Upper lobe of right lung (tissue), 1 donor: ENCODE measurements around the gene CTRB2. TPM values are rescaled to one million over a fixed set of nuclear protein-coding genes. Genes with fewer than 3 reads are reported as not detected.
A peak's percentile ranks its signal among the peaks of the same experiment; 100 is the strongest.
"Not testable (repeated sequence)": the region's sequence is repeated elsewhere in the genome, so short reads cannot be mapped to it uniquely, and the experiment has no call there.

Experiments
- ATAC-seq: fragments of 200-7000 bp; cut with Tn5 transposase; one replicate; pipeline ENCODE4 v1.9.1; 2020; ENCODE audit warnings: mild to moderate bottlenecking, moderate library complexity
- DNase-seq: peaks from one replicate; pipeline ENCODE4 v3.0.0-alpha.2; 2020
- H3K27ac ChIP-seq: fragments of 200-600 bp; one replicate; pipeline ENCODE4 v1.8.0; 2022
- H3K27me3 ChIP-seq: fragments of 200-600 bp; one replicate; pipeline ENCODE4 v1.8.0; 2022; ENCODE audit warnings: mild to moderate bottlenecking
- H3K36me3 ChIP-seq: fragments of 200-600 bp; one replicate; pipeline ENCODE4 v1.8.0; 2022
- H3K4me1 ChIP-seq: fragments of 200-600 bp; one replicate; pipeline ENCODE4 v1.8.0; 2022
- H3K4me3 ChIP-seq: fragments of 200-600 bp; one replicate; pipeline ENCODE4 v1.8.0; 2022; ENCODE audit warnings: mild to moderate bottlenecking
- H3K9me3 ChIP-seq: fragments of 200-600 bp; one replicate; pipeline ENCODE4 v1.8.0; 2022
- CTCF ChIP-seq: fragments of 200-600 bp; IDR thresholded peaks from one replicate; pipeline ENCODE4 v1.8.0; 2022; ENCODE audit warnings: antibody characterized with exemption
- intact Hi-C: fragments of 100-400 bp; cut with DNase I; formaldehyde crosslinking; loops from one replicate; pipeline ENCODE4 v1.11.0; 2022
- total RNA-seq: library from RNA; stranded (reverse); fragmentation: NEBNext Ultra II Directional; extraction: Animal tissue kit (Norgen Biotek cat#: 25700); gene quantifications from one replicate; pipeline ENCODE4 v1.2.1, GENCODE V29; 2021
- donor health status: DM: no; HTN: yes; CAD: no; lungs with severe emphysema.

The CTRB2 gene
- total RNA-seq, 1 donor from 2014 or later, result 0.78 TPM

GRCh38 chr16:75207831-75208230 is 870 bp upstream of the CTRB2 start:
- H3K36me3 ChIP-seq, result no peaks in the 10 kb centered on the region
- no peak overlapping the region for H3K4me3 ChIP-seq
- H3K27ac ChIP-seq, result no peak overlapping the region
- no peaks in the 10 kb centered on the region for H3K4me1 ChIP-seq
- no peaks in the 10 kb centered on the region for H3K27me3 ChIP-seq
- intact Hi-C loops, result loop anchor here (2.0 kb wide), 1 partner anchor 17 kb away; no protein-coding TSS in a partner anchor
- no peaks in the 10 kb centered on the region for H3K9me3 ChIP-seq
- no peak for TF ChIP-seq CTCF
- ATAC-seq (no peak), DNase-seq (no peak)

- intact Hi-C loops, result loop anchor here (2.0 kb wide), 1 partner anchor 19 kb away; no protein-coding TSS in a partner anchor
- not testable (repeated sequence) for H3K36me3 ChIP-seq, H3K4me3 ChIP-seq, DNase-seq, H3K9me3 ChIP-seq, H3K27me3 ChIP-seq, H3K27ac ChIP-seq, H3K4me1 ChIP-seq
- peak; percentile 2 for ATAC-seq
Measured at GRCh38 chr16:75205961-75206748, 806 bp downstream of the CTRB2 start.

GRCh38 chr16:75205438-75205837 is 1.5 kb downstream of the CTRB2 start:
- H3K27me3 ChIP-seq, ATAC-seq, H3K27ac ChIP-seq, H3K4me3 ChIP-seq, DNase-seq, H3K36me3 ChIP-seq, intact Hi-C loops, H3K4me1 ChIP-seq, H3K9me3 ChIP-seq: not testable (repeated sequence)

GRCh38 chr16:75204905-75205304 is 2.1 kb downstream of the CTRB2 start:
- H3K36me3 ChIP-seq, H3K27me3 ChIP-seq, H3K4me3 ChIP-seq, intact Hi-C loops, ATAC-seq, H3K27ac ChIP-seq, H3K4me1 ChIP-seq, DNase-seq, H3K9me3 ChIP-seq: not testable (repeated sequence)

- H3K36me3 ChIP-seq, result no peaks in the 10 kb centered on the region
- no peaks in the 10 kb centered on the region for H3K9me3 ChIP-seq
- H3K4me3 ChIP-seq, result no peak overlapping the region
- ATAC-seq (no peak), DNase-seq (no peak)
- intact Hi-C loops, result no loop called here
- no peaks in the 10 kb centered on the region for H3K27me3 ChIP-seq
- H3K27ac ChIP-seq, result no peak overlapping the region
- no peaks in the 10 kb centered on the region for H3K4me1 ChIP-seq
- no peak for TF ChIP-seq CTCF
Measured at GRCh38 chr16:75204410-75204758, 2.6 kb downstream of the CTRB2 start.

- Histone ChIP-seq H3K27ac (no peak overlapping the region), H3K9me3 (no peaks in the 10 kb centered on the region), H3K36me3 (no peaks in the 10 kb centered on the region), H3K4me3 (no peak overlapping the region), H3K27me3 (no peaks in the 10 kb centered on the region), H3K4me1 (no peaks in the 10 kb centered on the region)
- DNase-seq (peak; percentile 61), ATAC-seq (no peak)
- intact Hi-C loops, result no loop called here
- no peak for TF ChIP-seq CTCF
Measured at GRCh38 chr16:75203667-75204409, 3.1 kb downstream of the CTRB2 start.

- no peak for TF ChIP-seq CTCF
- ATAC-seq (no peak), DNase-seq (peak; percentile 44)
- H3K4me3 ChIP-seq, result no peak overlapping the region
- H3K36me3 ChIP-seq, result no peaks in the 10 kb centered on the region
- intact Hi-C loops, result no loop called here
- no peaks in the 10 kb centered on the region for H3K27me3 ChIP-seq
- no peak overlapping the region for H3K27ac ChIP-seq
- no peaks in the 10 kb centered on the region for H3K4me1 ChIP-seq
- no peaks in the 10 kb centered on the region for H3K9me3 ChIP-seq
Measured at GRCh38 chr16:75203096-75203495, 3.9 kb downstream of the CTRB2 start.
